HG03045 (cell line): ENCODE data around the gene ANTXR2.
"Not testable (repeated sequence)": the region's sequence is repeated elsewhere in the genome, so short reads cannot be mapped to it uniquely, and the experiment has no call there.

Experiments used
- ATAC-seq: cut with Tn5 transposase; IDR thresholded peaks from one replicate; pipeline ENCODE4 v1.9.1; 2021; ENCODE audit warnings: mild to moderate bottlenecking, moderate library complexity; ENCODE audit not compliant: unreplicated experiment

ANTXR2 gene

GRCh38 chr4:79996851-79997250 lies 76.2 kb downstream of the ANTXR2 start:
- no peak for ATAC-seq

GRCh38 chr4:79993476-79993875 lies 79.6 kb downstream of the ANTXR2 start:
- no peak for ATAC-seq

- no peak for ATAC-seq
These were observed 81.4 kb downstream of the ANTXR2 start for GRCh38 chr4:79991601-79992000.

GRCh38 chr4:79991100-79991499 lies 81.9 kb downstream of the ANTXR2 start:
- ATAC-seq, result not testable (repeated sequence)

- no peak for ATAC-seq
These were observed 85.6 kb downstream of the ANTXR2 start for GRCh38 chr4:79987401-79987800.

- no peak for ATAC-seq
These were observed 89.6 kb downstream of the ANTXR2 start for GRCh38 chr4:79983431-79983830.

GRCh38 chr4:79982601-79983322 lies 90.3 kb downstream of the ANTXR2 start:
- ATAC-seq, result no peak

GRCh38 chr4:79980448-79980847 lies 92.6 kb downstream of the ANTXR2 start:
- ATAC-seq, result no peak

GRCh38 chr4:79979785-79980437 lies 93.1 kb downstream of the ANTXR2 start:
- ATAC-seq, result no peak

GRCh38 chr4:79977131-79977840 lies 95.7 kb downstream of the ANTXR2 start:
- no peak for ATAC-seq

- ATAC-seq, result no peak
These were observed 108.4 kb downstream of the ANTXR2 start for GRCh38 chr4:79964400-79965211.

- no peak for ATAC-seq
These were observed 109.0 kb downstream of the ANTXR2 start for GRCh38 chr4:79964020-79964399.

GRCh38 chr4:79959652-79960051 lies 113.4 kb downstream of the ANTXR2 start:
- no peak for ATAC-seq

- no peak for ATAC-seq
These were observed 114.4 kb downstream of the ANTXR2 start for GRCh38 chr4:79958466-79959264.

GRCh38 chr4:79949178-79949577 lies 123.9 kb downstream of the ANTXR2 start:
- no peak for ATAC-seq

GRCh38 chr4:79948739-79949138 lies 124.3 kb downstream of the ANTXR2 start:
- no peak for ATAC-seq

GRCh38 chr4:79948261-79948660 lies 124.8 kb downstream of the ANTXR2 start:
- no peak for ATAC-seq

GRCh38 chr4:79947386-79947785 lies 125.6 kb downstream of the ANTXR2 start:
- ATAC-seq, result no peak

GRCh38 chr4:79935274-79935673 lies 137.8 kb downstream of the ANTXR2 start:
- ATAC-seq, result no peak

- ATAC-seq, result no peak
These were observed 138.4 kb downstream of the ANTXR2 start for GRCh38 chr4:79934660-79935059.
